ENCODE results near the gene NDUFS5.

NDUFS5 gene

GRCh38 chr1:39076799-39077148 is 50.6 kb downstream of the NDUFS5 start:
- peaks cover 4% of the 10 kb centered on the region for H3K4me1 ChIP-seq (ENCODE audit: control insufficient read depth, insufficient read depth, low read length)
- no peak overlapping the region for H3K9ac ChIP-seq (ENCODE audit: low read length)
- no peak overlapping the region for H3K4me3 ChIP-seq (ENCODE audit: low read length)
- H3K27me3 ChIP-seq (ENCODE audit: control insufficient read depth, insufficient read depth, low read length): peaks cover 18% of the 10 kb centered on the region
- no peaks in the 10 kb centered on the region for H3K9me3 ChIP-seq (ENCODE audit: control insufficient read depth, low read length)
- no peaks in the 10 kb centered on the region for H3K36me3 ChIP-seq (ENCODE audit: control insufficient read depth, insufficient read depth, low read length)

DNA sequence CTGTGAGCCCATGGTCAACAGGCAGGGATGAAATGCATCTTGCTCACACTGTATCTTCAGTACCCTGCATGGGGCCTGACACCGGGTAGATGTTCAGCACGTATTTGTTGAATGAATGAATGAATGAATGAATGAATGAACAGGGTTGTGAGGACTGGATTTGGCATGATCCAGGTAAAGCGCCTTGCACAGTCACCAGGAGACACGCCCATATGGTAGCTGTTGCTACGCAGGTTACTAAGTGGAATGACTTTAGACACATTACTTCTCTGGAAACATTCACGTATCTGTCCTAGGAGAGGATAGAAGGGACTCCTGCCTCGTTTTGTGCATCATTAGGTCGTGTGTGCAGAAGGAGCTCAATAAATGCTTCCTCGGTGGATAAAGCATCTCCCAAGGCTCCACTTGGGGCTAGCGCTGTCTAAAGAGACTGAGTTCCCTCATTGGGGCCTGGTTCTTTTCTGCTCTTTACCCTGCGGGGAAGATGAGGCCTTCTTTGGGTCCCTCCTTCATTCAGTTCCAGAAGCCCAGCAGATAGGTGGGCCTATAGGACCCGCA is 54.2 kb downstream of the NDUFS5 start:
- H3K9me3 ChIP-seq (ENCODE audit: control insufficient read depth, low read length): no peaks in the 10 kb centered on the region
- no peaks in the 10 kb centered on the region for H3K36me3 ChIP-seq (ENCODE audit: control insufficient read depth, insufficient read depth, low read length)
- no peak overlapping the region for H3K4me3 ChIP-seq (ENCODE audit: low read length)
- peaks cover 8% of the 10 kb centered on the region for H3K4me1 ChIP-seq (ENCODE audit: control insufficient read depth, insufficient read depth, low read length)
- no peak overlapping the region for H3K9ac ChIP-seq (ENCODE audit: low read length)
- peaks cover 32% of the 10 kb centered on the region for H3K27me3 ChIP-seq (ENCODE audit: control insufficient read depth, insufficient read depth, low read length)

GRCh38 chr1:39080831-39081270 is 54.7 kb downstream of the NDUFS5 start:
- H3K36me3 ChIP-seq (ENCODE audit: control insufficient read depth, insufficient read depth, low read length): no peaks in the 10 kb centered on the region
- no peaks in the 10 kb centered on the region for H3K9me3 ChIP-seq (ENCODE audit: control insufficient read depth, low read length)
- H3K9ac ChIP-seq (ENCODE audit: low read length): no peak overlapping the region
- peaks cover 8% of the 10 kb centered on the region for H3K4me1 ChIP-seq (ENCODE audit: control insufficient read depth, insufficient read depth, low read length)
- H3K4me3 ChIP-seq (ENCODE audit: low read length): no peak overlapping the region
- H3K27me3 ChIP-seq (ENCODE audit: control insufficient read depth, insufficient read depth, low read length): peaks cover 32% of the 10 kb centered on the region

DNA sequence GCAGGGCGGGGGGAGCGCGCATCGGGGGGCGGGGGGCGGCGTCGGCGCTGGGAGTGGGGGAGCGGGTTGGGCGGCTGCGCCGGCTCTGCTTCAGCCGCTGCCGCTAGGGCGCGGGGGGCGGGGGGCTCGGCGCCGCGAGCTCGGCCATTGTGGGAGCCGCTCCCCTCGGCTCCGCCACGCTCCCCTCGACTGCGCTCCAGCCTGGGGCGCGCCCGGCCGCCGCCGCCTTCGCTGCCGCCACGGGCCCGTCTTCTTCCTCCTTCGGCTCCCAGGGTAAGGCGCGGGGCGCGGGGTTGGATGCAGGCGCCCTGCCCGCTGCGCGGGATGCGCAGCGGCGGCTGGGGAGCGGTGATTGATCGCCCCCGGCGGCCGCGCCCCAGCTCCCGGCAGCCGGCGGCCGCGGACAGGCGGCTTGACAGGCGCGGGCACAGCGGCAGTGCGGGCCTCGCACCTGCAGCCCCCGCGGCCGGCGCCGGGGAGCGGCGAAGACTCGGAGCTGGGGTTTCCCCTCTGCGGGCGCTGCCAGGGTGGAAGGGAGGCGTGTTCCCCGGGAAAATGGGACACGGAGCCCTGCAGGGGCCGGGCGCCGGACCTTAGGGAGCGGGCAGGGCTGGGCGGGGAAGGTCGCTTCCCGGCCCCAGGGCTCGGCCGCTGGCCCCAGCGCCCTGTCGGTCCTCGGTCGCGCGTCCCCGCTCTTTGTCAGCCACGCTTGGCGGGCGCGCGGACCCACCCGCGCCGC is 55.3 kb downstream of the NDUFS5 start:
- no peak overlapping the region for H3K4me3 ChIP-seq (ENCODE audit: low read length)

DNA sequence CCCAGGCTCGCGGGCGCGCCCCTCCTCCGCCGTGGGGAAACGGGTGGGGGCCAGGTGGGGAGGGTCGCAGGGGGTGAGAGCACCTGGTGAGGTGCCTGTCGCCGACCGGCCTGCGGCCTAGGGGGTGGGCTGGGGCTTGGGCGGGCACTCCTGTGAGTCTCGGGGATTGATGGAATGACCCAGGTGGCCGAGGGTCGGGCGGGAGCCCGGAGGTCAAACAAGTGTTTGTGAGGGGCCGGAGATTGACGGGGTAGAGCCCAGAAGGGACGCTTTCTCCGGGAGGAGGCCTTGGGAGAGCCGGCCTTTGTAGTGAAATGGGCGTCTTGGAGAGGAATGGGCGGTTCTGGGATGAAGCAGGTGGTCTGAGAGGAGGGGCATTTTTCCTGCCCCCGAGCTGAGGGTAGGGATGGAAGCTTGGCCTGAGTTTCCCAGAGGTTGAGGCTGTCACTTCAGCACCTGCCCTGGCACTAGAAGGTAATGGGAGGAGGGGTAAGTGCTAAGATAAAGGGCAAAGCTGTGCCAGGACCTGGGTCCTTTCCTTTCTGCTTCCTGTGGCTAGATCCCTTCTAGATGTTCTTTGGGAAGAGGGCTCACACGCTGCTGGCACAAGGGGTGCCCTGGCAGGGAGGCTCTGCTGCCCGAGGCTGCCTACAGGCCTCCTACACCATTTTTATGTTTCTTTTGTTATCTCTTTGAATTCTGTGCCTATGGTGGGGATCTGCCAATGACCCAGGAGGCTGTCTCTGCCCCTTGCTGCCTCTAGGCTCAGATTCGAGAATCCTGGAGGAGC is 56.1 kb downstream of the NDUFS5 start:
- H3K4me3 ChIP-seq (ENCODE audit: low read length): no peak overlapping the region
- H3K9ac ChIP-seq (ENCODE audit: low read length): peak overlapping the region; percentile 2

More for the DNA sequence above, 55.3 kb downstream of the NDUFS5 start:
- no peaks in the 10 kb centered on the region for H3K9me3 ChIP-seq (ENCODE audit: control insufficient read depth, low read length)
- no peaks in the 10 kb centered on the region for H3K36me3 ChIP-seq (ENCODE audit: control insufficient read depth, insufficient read depth, low read length)
- H3K4me1 ChIP-seq (ENCODE audit: control insufficient read depth, insufficient read depth, low read length): peaks cover 8% of the 10 kb centered on the region
- H3K27me3 ChIP-seq (ENCODE audit: control insufficient read depth, insufficient read depth, low read length): peaks cover 32% of the 10 kb centered on the region
- no peak overlapping the region for H3K9ac ChIP-seq (ENCODE audit: low read length)

DNA sequence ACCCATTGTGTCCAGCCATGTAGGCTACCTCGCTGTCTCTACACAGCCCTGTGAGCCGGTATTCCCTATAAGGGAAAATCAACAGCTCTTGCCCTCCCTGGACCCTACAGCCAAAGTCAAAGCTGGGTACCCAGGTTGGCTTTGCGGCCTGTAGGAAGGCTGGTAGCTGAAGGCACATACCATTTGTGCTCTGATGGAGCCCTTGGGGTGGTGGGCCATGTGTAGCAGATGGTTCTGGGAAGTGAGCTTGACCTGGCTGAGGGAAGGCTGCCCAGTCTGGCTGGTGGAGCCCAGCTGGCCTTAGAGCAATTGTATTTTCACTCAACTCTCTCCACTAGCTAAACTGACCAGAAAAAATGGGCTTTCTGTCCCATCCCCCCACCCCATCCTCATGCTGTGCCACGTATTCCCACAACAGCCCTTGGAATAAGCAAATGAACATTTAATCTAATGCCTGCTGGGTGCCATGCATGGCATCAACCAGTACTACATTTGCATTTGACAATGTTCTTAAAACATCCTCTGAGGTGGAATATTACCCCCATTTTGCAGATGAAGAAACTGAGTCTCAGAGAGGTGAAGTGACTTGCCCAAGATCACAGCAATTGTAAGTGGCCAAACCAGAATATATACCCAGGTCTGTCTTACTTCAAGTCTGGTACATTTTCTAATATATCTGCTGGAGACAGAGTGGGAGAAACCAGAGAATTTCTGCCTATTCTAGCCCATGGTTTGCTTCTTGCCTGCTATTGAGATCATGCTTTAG is 56.8 kb downstream of the NDUFS5 start:
- Histone ChIP-seq H3K9ac (ENCODE audit: low read length) (no peak overlapping the region), H3K9me3 (ENCODE audit: control insufficient read depth, low read length) (no peaks in the 10 kb centered on the region), H3K27me3 (ENCODE audit: control insufficient read depth, insufficient read depth, low read length) (peaks cover 32% of the 10 kb centered on the region), H3K4me1 (ENCODE audit: control insufficient read depth, insufficient read depth, low read length) (peaks cover 8% of the 10 kb centered on the region), H3K36me3 (ENCODE audit: control insufficient read depth, insufficient read depth, low read length) (no peaks in the 10 kb centered on the region), H3K4me3 (ENCODE audit: low read length) (no peak overlapping the region)

More for the DNA sequence above, 56.1 kb downstream of the NDUFS5 start:
- Histone ChIP-seq H3K4me1 (ENCODE audit: control insufficient read depth, insufficient read depth, low read length) (peaks cover 8% of the 10 kb centered on the region), H3K27me3 (ENCODE audit: control insufficient read depth, insufficient read depth, low read length) (peaks cover 32% of the 10 kb centered on the region), H3K9me3 (ENCODE audit: control insufficient read depth, low read length) (no peaks in the 10 kb centered on the region), H3K36me3 (ENCODE audit: control insufficient read depth, insufficient read depth, low read length) (no peaks in the 10 kb centered on the region)

GRCh38 chr1:39084191-39084590 is 58.0 kb downstream of the NDUFS5 start:
- no peaks in the 10 kb centered on the region for H3K9me3 ChIP-seq (ENCODE audit: control insufficient read depth, low read length)
- peaks cover 27% of the 10 kb centered on the region for H3K27me3 ChIP-seq (ENCODE audit: control insufficient read depth, insufficient read depth, low read length)
- H3K9ac ChIP-seq (ENCODE audit: low read length): no peak overlapping the region
- H3K36me3 ChIP-seq (ENCODE audit: control insufficient read depth, insufficient read depth, low read length): no peaks in the 10 kb centered on the region
- peaks cover 8% of the 10 kb centered on the region for H3K4me1 ChIP-seq (ENCODE audit: control insufficient read depth, insufficient read depth, low read length)
- H3K4me3 ChIP-seq (ENCODE audit: low read length): no peak overlapping the region

Measured in mucosa of stomach (tissue), 1 donor.